Ishikawa (cell line): ENCODE results near the gene CKAP5.

ENCODE experiments used
- CEBPB ChIP-seq: IDR thresholded peaks from 2 replicates; pipeline ENCODE4 v1.6.1; 2012
- CREB1 ChIP-seq: IDR thresholded peaks from 2 replicates; pipeline ENCODE4 v1.6.1; 2012; ENCODE audit warnings: low read depth
- EGR1 ChIP-seq: IDR thresholded peaks from 2 replicates; pipeline ENCODE4 v1.6.1; 2012
- EP300 ChIP-seq: IDR thresholded peaks from 2 replicates; pipeline ENCODE4 v1.6.1; 2012; ENCODE audit warnings: borderline replicate concordance
- FOXM1 ChIP-seq: IDR thresholded peaks from 2 replicates; pipeline ENCODE4 v1.6.1; 2012; ENCODE audit warnings: low read depth, borderline replicate concordance
- NFIC ChIP-seq: IDR thresholded peaks from 2 replicates; pipeline ENCODE4 v1.6.1; 2012
- RAD21 ChIP-seq: IDR thresholded peaks from 2 replicates; pipeline ENCODE4 v1.6.1; 2012; ENCODE audit warnings: low read depth
- TAF1 ChIP-seq: IDR thresholded peaks from 2 replicates; pipeline ENCODE4 v1.6.1; 2012; ENCODE audit warnings: low read depth, mild to moderate bottlenecking
- TCF12 ChIP-seq: IDR thresholded peaks from 2 replicates; pipeline ENCODE4 v1.6.1; 2012; ENCODE audit warnings: low read depth
- TEAD4 ChIP-seq: IDR thresholded peaks from 2 replicates; pipeline ENCODE4 v1.6.1; 2012
- YY1 ChIP-seq: IDR thresholded peaks from 2 replicates; pipeline ENCODE4 v1.6.1; 2012; ENCODE audit warnings: low read depth
- ZBTB7A ChIP-seq: IDR thresholded peaks from 2 replicates; pipeline ENCODE4 v1.6.1; 2012; ENCODE audit warnings: low read depth
- TF ChIP-seq, protein P1 (sequence below): IDR thresholded peaks from 2 replicates; pipeline ENCODE4 v1.6.1; 2012
- TF ChIP-seq, protein P2 (sequence below): IDR thresholded peaks from 2 replicates; pipeline ENCODE4 v1.6.1; 2012
- TF ChIP-seq, protein P3 (sequence below): IDR thresholded peaks from 2 replicates; pipeline ENCODE4 v1.6.1; 2012; ENCODE audit warnings: low read depth, mild to moderate bottlenecking

The CKAP5 gene

DNA sequence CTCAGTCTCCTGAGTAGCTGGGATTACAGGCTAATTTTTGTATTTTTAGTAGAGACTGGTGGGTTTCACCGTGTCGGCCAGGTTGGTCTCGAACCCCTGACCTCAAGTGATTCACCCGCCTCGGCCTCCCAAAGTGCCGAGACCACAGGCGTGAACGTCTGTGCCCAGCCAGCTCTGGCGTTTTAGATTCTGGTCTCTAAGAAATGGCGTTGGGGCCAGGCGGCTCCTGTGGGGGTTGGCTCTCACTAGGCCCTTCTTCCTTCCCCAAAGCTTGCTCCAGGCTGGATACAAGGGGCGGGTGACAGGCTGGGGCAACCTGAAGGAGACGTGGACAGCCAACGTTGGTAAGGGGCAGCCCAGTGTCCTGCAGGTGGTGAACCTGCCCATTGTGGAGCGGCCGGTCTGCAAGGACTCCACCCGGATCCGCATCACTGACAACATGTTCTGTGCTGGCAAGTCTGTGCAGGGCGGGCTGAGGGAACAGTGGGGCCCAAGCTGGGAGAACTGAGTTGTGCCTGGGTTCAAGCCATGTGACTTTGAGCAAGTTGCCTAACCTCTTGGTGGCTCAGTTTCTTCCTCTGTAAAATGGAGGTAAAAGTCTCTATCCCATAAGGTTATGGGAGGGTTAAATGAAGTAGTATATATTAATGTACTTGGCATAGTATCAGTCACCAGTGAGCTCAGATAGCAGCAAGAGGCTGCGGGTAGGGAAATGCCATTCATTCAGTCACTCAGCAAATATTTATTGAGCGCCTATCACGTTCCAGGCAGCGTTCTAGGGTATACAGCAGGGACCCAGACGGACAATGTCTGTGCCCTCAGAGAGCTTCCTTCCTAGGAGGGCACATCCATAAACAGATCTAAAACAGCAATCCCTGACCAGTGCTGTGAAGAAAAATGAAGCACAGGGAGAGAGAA is 116.7 kb downstream of the CKAP5 start:
- TF ChIP-seq TEAD4: no peak

DNA sequence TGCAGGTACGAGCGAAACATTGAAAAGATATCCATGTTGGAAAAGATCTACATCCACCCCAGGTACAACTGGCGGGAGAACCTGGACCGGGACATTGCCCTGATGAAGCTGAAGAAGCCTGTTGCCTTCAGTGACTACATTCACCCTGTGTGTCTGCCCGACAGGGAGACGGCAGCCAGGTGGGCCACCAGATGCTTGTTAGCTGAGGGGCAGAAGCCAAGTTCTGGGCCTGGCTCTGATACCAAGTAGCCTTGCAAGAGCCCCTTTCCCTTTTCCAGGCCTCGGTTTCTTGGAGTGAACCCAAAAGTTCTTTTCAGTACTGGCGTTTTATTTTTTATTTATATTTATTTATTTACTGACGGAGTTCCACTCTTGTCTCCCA is 117.4 kb downstream of the CKAP5 start:
- no peak for TF ChIP-seq EP300
- TF ChIP-seq FOXM1: no peak
- TF ChIP-seq TCF12: no peak
- TF ChIP-seq, protein P1, sequence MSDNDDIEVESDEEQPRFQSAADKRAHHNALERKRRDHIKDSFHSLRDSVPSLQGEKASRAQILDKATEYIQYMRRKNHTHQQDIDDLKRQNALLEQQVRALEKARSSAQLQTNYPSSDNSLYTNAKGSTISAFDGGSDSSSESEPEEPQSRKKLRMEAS: no peak
- TF ChIP-seq, protein P2, sequence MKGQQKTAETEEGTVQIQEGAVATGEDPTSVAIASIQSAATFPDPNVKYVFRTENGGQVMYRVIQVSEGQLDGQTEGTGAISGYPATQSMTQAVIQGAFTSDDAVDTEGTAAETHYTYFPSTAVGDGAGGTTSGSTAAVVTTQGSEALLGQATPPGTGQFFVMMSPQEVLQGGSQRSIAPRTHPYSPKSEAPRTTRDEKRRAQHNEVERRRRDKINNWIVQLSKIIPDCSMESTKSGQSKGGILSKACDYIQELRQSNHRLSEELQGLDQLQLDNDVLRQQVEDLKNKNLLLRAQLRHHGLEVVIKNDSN: no peak
- no peak for TF ChIP-seq RAD21
- TF ChIP-seq EGR1: no peak
- TF ChIP-seq, protein P3, sequence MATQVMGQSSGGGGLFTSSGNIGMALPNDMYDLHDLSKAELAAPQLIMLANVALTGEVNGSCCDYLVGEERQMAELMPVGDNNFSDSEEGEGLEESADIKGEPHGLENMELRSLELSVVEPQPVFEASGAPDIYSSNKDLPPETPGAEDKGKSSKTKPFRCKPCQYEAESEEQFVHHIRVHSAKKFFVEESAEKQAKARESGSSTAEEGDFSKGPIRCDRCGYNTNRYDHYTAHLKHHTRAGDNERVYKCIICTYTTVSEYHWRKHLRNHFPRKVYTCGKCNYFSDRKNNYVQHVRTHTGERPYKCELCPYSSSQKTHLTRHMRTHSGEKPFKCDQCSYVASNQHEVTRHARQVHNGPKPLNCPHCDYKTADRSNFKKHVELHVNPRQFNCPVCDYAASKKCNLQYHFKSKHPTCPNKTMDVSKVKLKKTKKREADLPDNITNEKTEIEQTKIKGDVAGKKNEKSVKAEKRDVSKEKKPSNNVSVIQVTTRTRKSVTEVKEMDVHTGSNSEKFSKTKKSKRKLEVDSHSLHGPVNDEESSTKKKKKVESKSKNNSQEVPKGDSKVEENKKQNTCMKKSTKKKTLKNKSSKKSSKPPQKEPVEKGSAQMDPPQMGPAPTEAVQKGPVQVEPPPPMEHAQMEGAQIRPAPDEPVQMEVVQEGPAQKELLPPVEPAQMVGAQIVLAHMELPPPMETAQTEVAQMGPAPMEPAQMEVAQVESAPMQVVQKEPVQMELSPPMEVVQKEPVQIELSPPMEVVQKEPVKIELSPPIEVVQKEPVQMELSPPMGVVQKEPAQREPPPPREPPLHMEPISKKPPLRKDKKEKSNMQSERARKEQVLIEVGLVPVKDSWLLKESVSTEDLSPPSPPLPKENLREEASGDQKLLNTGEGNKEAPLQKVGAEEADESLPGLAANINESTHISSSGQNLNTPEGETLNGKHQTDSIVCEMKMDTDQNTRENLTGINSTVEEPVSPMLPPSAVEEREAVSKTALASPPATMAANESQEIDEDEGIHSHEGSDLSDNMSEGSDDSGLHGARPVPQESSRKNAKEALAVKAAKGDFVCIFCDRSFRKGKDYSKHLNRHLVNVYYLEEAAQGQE: no peak

DNA sequence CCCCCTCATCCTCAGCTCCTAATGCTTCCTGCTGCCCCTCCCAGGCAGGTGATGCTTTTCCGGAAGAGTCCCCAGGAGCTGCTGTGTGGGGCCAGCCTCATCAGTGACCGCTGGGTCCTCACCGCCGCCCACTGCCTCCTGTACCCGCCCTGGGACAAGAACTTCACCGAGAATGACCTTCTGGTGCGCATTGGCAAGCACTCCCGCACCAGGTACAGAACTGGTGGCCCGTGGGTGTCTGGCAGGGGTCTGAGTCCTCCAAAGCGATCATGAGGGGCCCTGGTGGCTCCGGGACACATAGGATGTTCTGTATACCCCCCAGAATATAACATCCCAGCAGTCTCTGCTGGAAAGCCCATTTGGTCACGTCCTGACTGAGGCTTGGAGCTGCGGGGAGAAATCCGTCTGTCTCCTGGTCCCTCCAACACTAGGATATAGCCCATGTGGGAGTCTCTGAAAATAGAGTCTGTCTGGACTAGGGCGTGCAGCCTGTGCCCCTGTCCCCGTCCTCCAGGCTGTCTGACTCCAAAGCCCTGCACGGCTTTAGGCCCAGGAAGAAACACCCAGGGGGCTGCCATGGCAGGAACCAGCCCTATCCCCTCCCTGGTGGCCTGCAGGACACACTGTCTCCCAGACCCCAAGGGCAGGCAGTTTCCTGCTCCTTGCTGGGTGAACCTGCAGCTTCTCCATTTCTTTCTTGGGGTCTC is 118.0 kb downstream of the CKAP5 start:
- TF ChIP-seq FOXM1: no peak
- no peak for TF ChIP-seq YY1
- no peak for TF ChIP-seq EGR1
- no peak for TF ChIP-seq TEAD4

DNA sequence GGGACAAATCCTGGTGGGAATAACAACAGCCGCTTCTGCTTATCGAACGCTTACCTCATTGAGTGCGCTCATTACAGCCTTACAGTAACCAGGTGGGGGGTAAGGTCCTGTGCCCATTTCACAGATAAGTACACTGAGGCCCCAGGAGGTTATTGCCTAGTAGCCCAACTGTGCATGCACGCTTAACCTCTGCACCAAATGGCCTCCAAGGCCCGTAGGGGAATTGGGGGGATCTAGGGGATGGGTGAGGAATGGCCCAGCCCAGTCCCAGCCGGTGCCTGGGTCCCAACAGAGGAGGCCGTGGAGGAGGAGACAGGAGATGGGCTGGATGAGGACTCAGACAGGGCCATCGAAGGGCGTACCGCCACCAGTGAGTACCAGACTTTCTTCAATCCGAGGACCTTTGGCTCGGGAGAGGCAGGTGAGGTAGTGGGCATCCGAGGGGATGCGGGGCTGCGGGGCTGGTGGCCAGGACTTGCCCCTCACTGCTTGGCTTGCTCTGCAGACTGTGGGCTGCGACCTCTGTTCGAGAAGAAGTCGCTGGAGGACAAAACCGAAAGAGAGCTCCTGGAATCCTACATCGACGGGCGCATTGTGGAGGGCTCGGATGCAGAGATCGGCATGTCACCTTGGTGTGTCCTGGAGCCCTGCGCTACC is 119.7 kb downstream of the CKAP5 start:
- no peak for TF ChIP-seq CREB1
- TF ChIP-seq EGR1: no peak
- no peak for TF ChIP-seq FOXM1
- no peak for TF ChIP-seq EP300
- no peak for TF ChIP-seq CEBPB
- no peak for TF ChIP-seq YY1
- TF ChIP-seq, protein P1: no peak
- TF ChIP-seq, protein P2: no peak
- TF ChIP-seq, protein P3: no peak
- TF ChIP-seq TCF12: no peak

DNA sequence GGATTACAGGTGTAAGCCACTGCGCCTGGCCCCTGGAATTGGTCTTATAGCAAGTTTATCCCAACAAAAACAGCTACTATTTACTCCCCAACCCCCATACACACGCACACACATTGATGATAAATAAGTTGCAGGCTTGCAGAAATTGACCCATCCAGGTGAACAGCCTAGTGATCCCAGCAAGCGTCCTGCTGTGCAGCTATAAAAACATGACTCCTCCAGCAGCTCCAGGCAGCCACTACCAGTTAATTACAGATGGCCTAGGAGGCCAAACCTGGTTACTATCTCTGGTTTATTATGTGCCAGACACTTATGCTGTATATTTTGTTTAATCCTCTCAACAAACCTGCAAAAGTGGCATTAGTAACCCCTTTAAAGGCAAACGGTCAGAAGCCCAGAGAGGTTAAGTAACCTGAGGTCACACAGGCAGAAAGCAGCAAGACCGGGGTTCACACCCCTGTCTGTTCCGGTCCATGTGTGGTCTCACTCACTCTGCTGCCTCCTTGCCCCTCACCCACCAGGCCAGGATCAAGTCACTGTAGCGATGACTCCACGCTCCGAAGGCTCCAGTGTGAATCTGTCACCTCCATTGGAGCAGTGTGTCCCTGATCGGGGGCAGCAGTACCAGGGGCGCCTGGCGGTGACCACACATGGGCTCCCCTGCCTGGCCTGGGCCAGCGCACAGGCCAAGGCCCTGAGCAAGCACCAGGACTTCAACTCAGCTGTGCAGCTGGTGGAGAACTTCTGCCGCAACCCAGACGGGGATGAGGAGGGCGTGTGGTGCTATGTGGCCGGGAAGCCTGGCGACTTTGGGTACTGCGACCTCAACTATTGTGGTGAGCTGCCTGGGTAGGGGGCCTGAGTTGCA is 120.5 kb downstream of the CKAP5 start:
- TF ChIP-seq TAF1 (no peak), CREB1 (no peak), TEAD4 (no peak), YY1 (no peak), CEBPB (no peak), RAD21 (no peak), NFIC (no peak), ZBTB7A (no peak), TCF12 (no peak)
- TF ChIP-seq, protein P1: no peak
- TF ChIP-seq, protein P2: no peak
- TF ChIP-seq, protein P3: no peak
